ENCODE measurements around the gene PARPBP.
"Not testable (repeated sequence)": the region's sequence is repeated elsewhere in the genome, so short reads cannot be mapped to it uniquely, and the experiment has no call there.

Gene PARPBP

GRCh38 chr12:102163383-102163782 is 43.4 kb downstream of the PARPBP start:
- DNase-seq = no peak

GRCh38 chr12:102167821-102168604 is 48.0 kb downstream of the PARPBP start:
- no peak for DNase-seq

- DNase-seq = no peak
Measured at GRCh38 chr12:102169922-102170621, 50.1 kb downstream of the PARPBP start.

GRCh38 chr12:102171951-102172350 is 52.0 kb downstream of the PARPBP start:
- no peak for DNase-seq

- no peak for DNase-seq
Measured at GRCh38 chr12:102172436-102172835, 52.5 kb downstream of the PARPBP start.

- DNase-seq = no peak
Measured at GRCh38 chr12:102174117-102174516, 54.1 kb downstream of the PARPBP start.

- DNase-seq = no peak
Measured at GRCh38 chr12:102174761-102175160, 54.8 kb downstream of the PARPBP start.

- DNase-seq = no peak
Measured at GRCh38 chr12:102182635-102183034, 62.7 kb downstream of the PARPBP start.

- no peak for DNase-seq
Measured at GRCh38 chr12:102195826-102196225, 75.8 kb downstream of the PARPBP start.

GRCh38 chr12:102197789-102198188 is 77.8 kb downstream of the PARPBP start, which contains the start of gene PMCH:
PMCH (minus strand) TSS chr12:102197833; CDS start chr12:102197770, 63 bp downstream.
- DNase-seq = no peak

- DNase-seq = no peak
Measured at GRCh38 chr12:102201436-102202061, 81.6 kb downstream of the PARPBP start.

GRCh38 chr12:102202556-102202955 is 82.6 kb downstream of the PARPBP start:
- no peak for DNase-seq

- no peak for DNase-seq
Measured at GRCh38 chr12:102204025-102204424, 84.0 kb downstream of the PARPBP start.

- DNase-seq = no peak
Measured at GRCh38 chr12:102215992-102216691, 96.2 kb downstream of the PARPBP start.

- no peak for DNase-seq
Measured at GRCh38 chr12:102220736-102221135, 100.8 kb downstream of the PARPBP start.

GRCh38 chr12:102227954-102228353 is 108.0 kb downstream of the PARPBP start:
- DNase-seq = no peak

GRCh38 chr12:102232036-102232435 is 112.1 kb downstream of the PARPBP start:
- no peak for DNase-seq

- no peak for DNase-seq
Measured at GRCh38 chr12:102232446-102232845, 112.5 kb downstream of the PARPBP start.

- no peak for DNase-seq
Measured at GRCh38 chr12:102234599-102234998, 114.6 kb downstream of the PARPBP start.

- DNase-seq = not testable (repeated sequence)
Measured at GRCh38 chr12:102240859-102241258, 120.9 kb downstream of the PARPBP start.
